Thyroid gland (tissue), 4 donors: Measurements from ENCODE around the gene ATG2A. TPM values are rescaled to one million over a fixed set of nuclear protein-coding genes. Genes with fewer than 3 reads are reported as not detected.

Experiments
- DNase-seq, 2 donors: peaks; one replicate each; pipeline ENCODE4 v3.0.0-alpha.2; 2019
- H3K27ac ChIP-seq, 3 donors: fragments of 200-600 bp; sonication (generic); 1 replicate in 2 of 3; 2 replicates in 1 of 3; pipeline ENCODE4 v1.5.1; 2016 to 2019; ENCODE audit warnings: mild to moderate bottlenecking in 1 of 3, moderate library complexity in 1 of 3
- H3K27me3 ChIP-seq: fragments of 200-600 bp; sonication (generic); one replicate; pipeline ENCODE4 v1.5.1; 2019
- H3K36me3 ChIP-seq, 2 donors: fragments of 200-600 bp; sonication (generic); one replicate each; pipeline ENCODE4 v1.5.1; 2016 to 2019
- H3K4me1 ChIP-seq, 2 donors: fragments of 200-600 bp; sonication (generic); one replicate each; pipeline ENCODE4 v1.5.1; 2017 to 2019
- H3K4me3 ChIP-seq, 3 donors: fragments of 200-600 bp; sonication (generic); replicated peaks in 1 of 3; 1 replicate in 2 of 3; 2 replicates in 1 of 3; pipeline ENCODE4 v1.5.1; 2016; ENCODE audit warnings: mild to moderate bottlenecking in 1 of 3
- H3K9me3 ChIP-seq: fragments of 200-600 bp; sonication (generic); one replicate; pipeline ENCODE4 v1.5.1; 2017
- CTCF ChIP-seq, 6 experiments: fragments of 200-600 bp in 3 of 6; fragments of 450-650 bp in 3 of 6; sonication (generic) in 3 of 6; IDR thresholded peaks; one replicate each; pipeline ENCODE4 v1.5.1; 2016 to 2019; ENCODE audit warnings: antibody characterized with exemption in 6 of 6, mild to moderate bottlenecking in 2 of 6, inconsistent platforms in 1 of 6, moderate library complexity in 1 of 6
- POLR2A ChIP-seq, 2 donors: fragments of 450-650 bp; IDR thresholded peaks; one replicate each; pipeline ENCODE4 v1.6.1; 2017; ENCODE audit warnings: antibody characterized with exemption in 2 of 2, mild to moderate bottlenecking in 2 of 2, moderate library complexity in 1 of 2
- WGBS, 2 donors: methylation state at CpG; one replicate each; pipeline ENCODE4 v1.1.5; 2017; 5-methylcytosine and 5-hydroxymethylcytosine counted together
- intact Hi-C: fragments of 100-400 bp; cut with DNase I; formaldehyde crosslinking; loops from one replicate; pipeline ENCODE4 v1.15.1; 2023
- total RNA-seq, 4 donors: library from RNA; depleted of rRNA; stranded (reverse); fragments of >200 nt; gene quantifications; one replicate each; pipeline ENCODE4 v1.2.3, GENCODE V29; 2016

The ATG2A gene
- total RNA-seq, 4 donors from 2014 or later: 19.5 to 43.1 (median 36.7) TPM

DNA sequence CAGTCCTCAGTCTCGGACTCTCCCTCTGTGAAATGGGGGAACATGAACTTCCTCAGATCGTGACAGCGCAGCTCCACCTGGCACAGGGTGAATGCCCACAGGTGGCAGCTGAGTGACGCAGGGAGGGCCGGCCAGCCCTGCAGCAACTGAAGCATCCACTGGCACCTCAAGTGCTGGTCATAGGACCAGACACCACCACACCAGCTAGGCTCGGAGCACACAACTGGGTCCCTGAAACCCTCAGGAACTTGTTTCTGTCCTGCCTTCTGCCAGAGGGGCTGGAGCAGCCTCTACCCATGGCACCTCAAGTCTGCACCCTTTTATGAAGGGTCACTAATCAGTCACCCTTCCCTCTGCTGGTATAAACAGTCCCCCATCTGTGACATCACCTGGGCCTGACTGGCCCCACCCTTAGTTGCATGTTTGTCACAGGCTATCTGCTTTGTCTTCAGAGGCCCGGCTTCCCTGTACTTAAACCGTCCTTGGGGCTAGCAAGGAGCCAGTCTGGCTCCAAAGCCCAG is 65.1 kb downstream of the ATG2A start:
- intact Hi-C loops: no loop called here
- no peak overlapping the region for H3K27ac ChIP-seq
- no peak for TF ChIP-seq CTCF (IDR thresholded peaks at IDR 0.05)
- TF ChIP-seq POLR2A (IDR thresholded peaks at IDR 0.05): no peak
- no peak overlapping the region for H3K4me3 ChIP-seq
- no peaks in the 10 kb centered on the region for H3K27me3 ChIP-seq
- WGBS, 2 donors: 86 to 96% methylated on average over 5 to 8 of the region's 8 CpGs
- H3K4me1 ChIP-seq: peaks cover 4 to 29% of the 10 kb centered on the region in 2 donors
- DNase-seq: no peak
- H3K36me3 ChIP-seq: peaks cover 12 to 18% of the 10 kb centered on the region in 2 donors
- H3K9me3 ChIP-seq: no peaks in the 10 kb centered on the region

DNA sequence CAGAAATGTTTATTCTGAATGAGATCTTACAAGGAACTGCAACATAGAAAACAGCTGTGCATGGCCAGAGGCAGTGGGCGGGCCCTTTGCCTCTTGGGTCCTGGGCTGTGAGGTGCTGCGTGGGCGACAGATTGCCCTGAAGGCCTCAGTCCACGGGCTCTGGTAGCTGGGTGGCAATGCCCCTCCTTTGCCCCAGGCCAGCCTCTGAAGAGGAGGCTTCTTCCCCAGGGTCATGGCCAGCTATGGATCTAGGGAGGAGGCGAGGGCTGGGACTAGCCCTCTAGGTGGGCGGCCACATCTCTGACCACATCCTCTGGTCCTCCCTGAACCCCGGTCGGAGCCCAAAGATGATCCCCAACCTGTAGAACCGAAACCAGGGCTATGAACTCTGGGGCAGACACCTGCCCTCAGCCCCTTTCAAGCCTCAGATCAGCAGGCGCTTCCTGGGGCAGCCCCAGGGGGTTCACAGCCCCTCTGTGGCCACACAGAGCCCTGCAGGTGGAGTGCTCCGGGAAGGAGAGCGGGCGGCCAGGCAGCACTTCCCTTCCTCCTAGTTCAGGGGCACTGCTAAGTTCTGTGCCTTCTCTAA is 65.9 kb downstream of the ATG2A start:
- no peaks in the 10 kb centered on the region for H3K27me3 ChIP-seq
- H3K36me3 ChIP-seq: peaks cover 12 to 18% of the 10 kb centered on the region in 2 donors
- 40 to 74% methylated on average over 1 to 12 of the region's 13 CpGs for WGBS, 2 donors
- no peak for DNase-seq
- no peaks in the 10 kb centered on the region for H3K9me3 ChIP-seq
- H3K27ac ChIP-seq: no peak overlapping the region
- H3K4me1 ChIP-seq: peaks cover 4 to 21% of the 10 kb centered on the region in 2 donors
- TF ChIP-seq CTCF (IDR thresholded peaks at IDR 0.05): no peak
- no peak for TF ChIP-seq POLR2A (IDR thresholded peaks at IDR 0.05)
- H3K4me3 ChIP-seq: no peak overlapping the region
- intact Hi-C loops: no loop called here

- Histone ChIP-seq H3K9me3 (no peaks in the 10 kb centered on the region), H3K27me3 (no peaks in the 10 kb centered on the region), H3K27ac (no peak overlapping the region), H3K4me3 (no peak overlapping the region), H3K36me3 (peaks cover 12 to 18% of the 10 kb centered on the region in 2 donors), H3K4me1 (peaks cover 3 to 8% of the 10 kb centered on the region in 2 donors)
- TF ChIP-seq POLR2A (IDR thresholded peaks at IDR 0.05) (no peak), CTCF (IDR thresholded peaks at IDR 0.05) (no peak)
- no peak for DNase-seq
- WGBS, 2 donors: 87 to 93% methylated on average over 15 to 19 of the region's 19 CpGs
- intact Hi-C loops: loop anchor here (10.0 kb wide), 1 partner anchor 175 kb away; the partner anchor contains the start of gene SNX15
Observed at GRCh38 chr11:64849598-64850356, 67.2 kb downstream of the ATG2A start.

DNA sequence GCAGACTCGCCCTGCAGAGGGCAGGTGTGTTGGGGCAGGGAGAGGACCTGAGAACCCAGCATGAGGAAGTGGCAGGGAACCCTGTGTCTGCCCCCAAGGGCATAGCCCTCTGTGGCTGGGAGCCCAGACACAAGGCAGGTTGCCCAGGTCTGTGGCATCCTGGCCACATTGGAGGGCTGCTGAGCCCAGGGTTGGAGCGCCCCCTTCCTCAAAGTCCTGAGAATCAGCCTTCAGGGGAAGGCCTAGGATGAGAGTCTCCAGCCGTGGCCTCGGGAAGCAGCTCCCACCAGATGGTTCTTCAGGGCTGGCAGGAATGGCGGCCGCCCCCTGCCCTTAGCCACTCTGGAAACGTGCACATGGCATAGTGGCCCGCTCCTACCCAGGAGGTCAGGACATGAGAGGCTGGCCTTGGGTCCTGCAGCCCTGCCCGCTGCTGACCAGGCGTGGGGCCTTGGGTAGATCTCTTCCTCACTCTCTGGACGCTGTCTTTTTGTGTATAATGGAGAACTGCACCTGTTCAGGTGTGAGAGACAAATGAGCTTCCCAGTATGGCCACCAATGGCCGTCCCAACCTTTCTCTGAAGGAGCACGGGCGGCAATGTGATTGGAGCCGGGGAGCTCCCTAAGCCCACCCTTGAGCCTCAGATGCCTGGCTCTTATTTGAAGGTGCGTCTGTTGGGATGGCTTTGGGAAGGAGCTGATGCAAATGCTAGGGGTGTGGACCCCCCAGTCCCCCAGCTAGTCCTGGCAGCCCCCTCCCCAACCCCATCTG is 68.0 kb downstream of the ATG2A start:
- no peak overlapping the region for H3K4me3 ChIP-seq
- WGBS, 2 donors: 72 to 87% methylated on average over 11 to 13 of the region's 16 CpGs
- peaks cover 6 to 11% of the 10 kb centered on the region in 2 donors for H3K36me3 ChIP-seq
- no peak overlapping the region for H3K27ac ChIP-seq
- H3K27me3 ChIP-seq: no peaks in the 10 kb centered on the region
- intact Hi-C loops: loop anchor here (10.0 kb wide), 1 partner anchor 176 kb away; the partner anchor contains the start of gene SNX15
- TF ChIP-seq POLR2A (IDR thresholded peaks at IDR 0.05) (no peak), CTCF (IDR thresholded peaks at IDR 0.05) (no peak)
- peaks cover under 1 to 5% of the 10 kb centered on the region in 2 donors for H3K4me1 ChIP-seq
- H3K9me3 ChIP-seq: no peaks in the 10 kb centered on the region
- DNase-seq: peak in 1 of 2 donors; percentile 15
